ENCODE results near the gene EPS8L3. TPM values are rescaled to one million over a fixed set of nuclear protein-coding genes. Genes with fewer than 3 reads are reported as not detected.

Gene EPS8L3
- total RNA-seq, 1 experiment from 2014 or later = 46.6 TPM

DNA sequence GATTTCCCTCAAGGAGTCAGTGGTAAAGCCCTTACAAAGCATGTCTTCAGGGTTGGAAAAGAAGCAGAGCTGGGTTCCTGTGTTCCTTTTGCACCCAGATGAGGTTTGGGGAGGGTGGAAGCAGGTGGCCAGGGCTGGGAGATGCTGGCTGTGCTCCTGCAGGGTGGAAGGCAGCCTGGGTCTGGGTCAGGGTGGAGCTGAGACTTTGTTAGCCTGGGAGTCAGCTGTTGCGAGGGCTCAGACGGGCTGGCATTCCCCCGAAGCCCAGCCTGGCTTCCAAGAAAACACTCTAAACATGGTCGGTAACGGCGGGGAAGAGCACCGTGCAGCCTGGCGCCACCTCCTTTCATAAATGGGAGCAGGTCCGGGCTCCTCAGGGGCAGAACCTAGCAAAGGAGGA is 43.7 kb upstream of the EPS8L3 start:
- no peak overlapping the region for H3K27ac Mint-ChIP-seq (ENCODE audit: unreplicated experiment)
- no peaks in the 10 kb centered on the region for H3K27me3 Mint-ChIP-seq (ENCODE audit: unreplicated experiment)
- intact Hi-C loops (cut with micrococcal nuclease; ENCODE audit: unreplicated experiment) = no loop called here
- no peaks in the 10 kb centered on the region for H3K9me3 Mint-ChIP-seq (ENCODE audit: low read depth, unreplicated experiment)
- H3K36me3 Mint-ChIP-seq (ENCODE audit: insufficient read depth, unreplicated experiment) = no peaks in the 10 kb centered on the region
- DNase-seq = no peak
- CTCF ChIA-PET = no interaction called here
- no TSS peak for BruUV-seq (replicated peaks)
- no peak overlapping the region for H3K4me3 Mint-ChIP-seq (ENCODE audit: low read depth, unreplicated experiment)
- TF ChIP-seq, protein P1, sequence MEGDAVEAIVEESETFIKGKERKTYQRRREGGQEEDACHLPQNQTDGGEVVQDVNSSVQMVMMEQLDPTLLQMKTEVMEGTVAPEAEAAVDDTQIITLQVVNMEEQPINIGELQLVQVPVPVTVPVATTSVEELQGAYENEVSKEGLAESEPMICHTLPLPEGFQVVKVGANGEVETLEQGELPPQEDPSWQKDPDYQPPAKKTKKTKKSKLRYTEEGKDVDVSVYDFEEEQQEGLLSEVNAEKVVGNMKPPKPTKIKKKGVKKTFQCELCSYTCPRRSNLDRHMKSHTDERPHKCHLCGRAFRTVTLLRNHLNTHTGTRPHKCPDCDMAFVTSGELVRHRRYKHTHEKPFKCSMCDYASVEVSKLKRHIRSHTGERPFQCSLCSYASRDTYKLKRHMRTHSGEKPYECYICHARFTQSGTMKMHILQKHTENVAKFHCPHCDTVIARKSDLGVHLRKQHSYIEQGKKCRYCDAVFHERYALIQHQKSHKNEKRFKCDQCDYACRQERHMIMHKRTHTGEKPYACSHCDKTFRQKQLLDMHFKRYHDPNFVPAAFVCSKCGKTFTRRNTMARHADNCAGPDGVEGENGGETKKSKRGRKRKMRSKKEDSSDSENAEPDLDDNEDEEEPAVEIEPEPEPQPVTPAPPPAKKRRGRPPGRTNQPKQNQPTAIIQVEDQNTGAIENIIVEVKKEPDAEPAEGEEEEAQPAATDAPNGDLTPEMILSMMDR (IDR thresholded peaks at IDR 0.05; ENCODE audit: unreplicated experiment) = no peak
- peaks cover 8% of the 10 kb centered on the region for H3K4me1 Mint-ChIP-seq (ENCODE audit: low read depth, unreplicated experiment)

DNA sequence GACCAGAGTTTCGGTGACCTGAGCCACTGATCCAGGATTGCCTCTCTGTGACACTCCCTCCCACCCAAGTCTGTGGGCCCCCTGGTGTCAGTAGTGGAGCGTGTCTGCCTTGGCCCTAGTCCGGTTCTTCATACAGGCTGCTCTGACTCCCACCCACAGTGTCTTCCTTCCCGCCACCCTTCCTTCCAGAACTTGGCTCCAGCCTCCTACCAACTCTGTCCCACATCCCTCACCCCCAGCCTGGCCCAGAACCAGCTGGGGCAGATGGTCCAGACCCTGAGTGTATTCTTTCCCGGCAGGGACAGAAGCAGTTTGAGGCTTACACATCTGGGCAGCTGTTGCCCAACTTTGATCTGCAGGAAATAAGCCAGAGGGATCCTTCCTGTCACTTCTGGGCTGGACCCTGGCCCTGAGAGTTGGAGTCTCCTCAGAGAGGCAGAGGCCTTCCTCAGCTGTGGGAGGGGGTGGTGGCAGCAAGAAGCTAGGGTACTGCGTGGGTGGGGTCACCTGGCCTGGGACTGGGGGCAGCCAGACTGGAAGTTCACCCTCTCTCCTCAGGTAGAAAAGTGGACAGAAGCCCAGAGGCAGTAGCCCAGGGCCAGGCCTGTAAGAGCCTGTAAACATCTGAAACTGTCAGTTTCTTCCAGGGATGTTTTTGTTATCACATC is 43.1 kb upstream of the EPS8L3 start:
- no peaks in the 10 kb centered on the region for H3K9me3 Mint-ChIP-seq (ENCODE audit: low read depth, unreplicated experiment)
- H3K4me3 Mint-ChIP-seq (ENCODE audit: low read depth, unreplicated experiment) = no peak overlapping the region
- no TSS peak for BruUV-seq (replicated peaks)
- H3K27me3 Mint-ChIP-seq (ENCODE audit: unreplicated experiment) = no peaks in the 10 kb centered on the region
- TF ChIP-seq, protein P1 (IDR thresholded peaks at IDR 0.05; ENCODE audit: unreplicated experiment) = no peak
- CTCF ChIA-PET = no interaction called here
- intact Hi-C loops (cut with micrococcal nuclease; ENCODE audit: unreplicated experiment) = no loop called here
- no peak overlapping the region for H3K27ac Mint-ChIP-seq (ENCODE audit: unreplicated experiment)
- H3K4me1 Mint-ChIP-seq (ENCODE audit: low read depth, unreplicated experiment) = peaks cover 8% of the 10 kb centered on the region
- DNase-seq = no peak
- no peaks in the 10 kb centered on the region for H3K36me3 Mint-ChIP-seq (ENCODE audit: insufficient read depth, unreplicated experiment)

DNA sequence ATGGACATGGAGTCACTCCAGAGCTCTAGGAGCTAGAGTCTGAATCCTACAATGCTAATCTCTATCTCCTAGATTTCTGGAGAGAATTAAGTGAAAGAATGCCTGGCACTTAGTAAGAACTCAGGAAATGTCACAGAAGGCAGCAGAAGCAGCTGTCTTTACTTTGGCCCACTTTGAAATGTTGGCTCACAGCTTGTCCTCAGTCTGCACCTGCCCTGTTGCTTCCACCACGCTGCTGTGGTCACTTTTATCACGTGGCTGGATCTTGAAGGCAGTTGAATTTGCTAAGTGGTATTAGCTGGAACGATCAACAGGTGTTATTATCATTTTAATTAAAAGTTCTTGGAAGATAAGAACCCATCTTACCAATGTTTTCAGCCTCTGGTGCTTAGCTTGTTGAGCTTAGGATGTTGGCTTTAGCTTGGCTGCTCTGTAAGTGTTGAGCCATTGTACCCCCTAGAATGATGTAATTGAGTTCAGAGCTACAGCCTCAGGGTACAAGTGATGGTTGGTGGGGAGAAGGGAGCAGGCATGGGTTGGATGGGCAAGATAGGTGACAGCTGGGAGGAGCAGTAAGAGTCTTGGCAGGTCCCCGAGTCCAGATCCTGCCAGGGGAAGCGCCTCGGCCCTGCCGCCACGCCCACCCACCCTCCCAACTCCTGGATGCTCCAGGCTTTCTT is 41.9 kb upstream of the EPS8L3 start:
- H3K4me3 Mint-ChIP-seq (ENCODE audit: low read depth, unreplicated experiment) = no peak overlapping the region
- no peak for DNase-seq
- intact Hi-C loops (cut with micrococcal nuclease; ENCODE audit: unreplicated experiment) = no loop called here

DNA sequence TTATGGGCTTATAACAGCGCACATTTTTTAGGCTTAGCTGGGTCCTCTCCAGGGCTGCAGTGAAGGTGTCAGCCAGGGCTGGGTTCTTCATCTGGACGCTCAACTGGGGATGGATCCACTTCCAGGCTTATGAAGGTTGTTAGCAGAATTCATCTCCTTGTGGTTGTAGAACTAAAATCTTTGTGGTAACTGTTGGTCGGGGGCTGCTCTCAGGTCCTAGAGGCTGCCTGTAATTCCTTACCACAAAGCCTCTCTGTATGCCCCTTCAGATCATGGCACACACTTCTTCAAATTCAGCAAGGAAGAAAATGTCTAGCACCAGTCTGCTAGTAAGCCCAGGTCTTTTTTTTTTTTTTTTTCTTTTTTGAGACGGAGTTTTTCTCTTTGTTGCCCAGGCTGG is 40.9 kb upstream of the EPS8L3 start:
- intact Hi-C loops (cut with micrococcal nuclease; ENCODE audit: unreplicated experiment) = no loop called here
- DNase-seq = no peak
- Mint-ChIP-seq H3K27ac (ENCODE audit: unreplicated experiment) (no peak overlapping the region), H3K9me3 (ENCODE audit: low read depth, unreplicated experiment) (no peaks in the 10 kb centered on the region), H3K4me1 (ENCODE audit: low read depth, unreplicated experiment) (peaks cover 8% of the 10 kb centered on the region), H3K4me3 (ENCODE audit: low read depth, unreplicated experiment) (no peak overlapping the region), H3K36me3 (ENCODE audit: insufficient read depth, unreplicated experiment) (no peaks in the 10 kb centered on the region), H3K27me3 (ENCODE audit: unreplicated experiment) (no peaks in the 10 kb centered on the region)
- CTCF ChIA-PET = no interaction called here
- BruUV-seq (replicated peaks) = no TSS peak
- TF ChIP-seq, protein P1 (IDR thresholded peaks at IDR 0.05; ENCODE audit: unreplicated experiment) = no peak

More for the DNA sequence above, 41.9 kb upstream of the EPS8L3 start:
- peaks cover 8% of the 10 kb centered on the region for H3K4me1 Mint-ChIP-seq (ENCODE audit: low read depth, unreplicated experiment)
- TF ChIP-seq, protein P1 (IDR thresholded peaks at IDR 0.05; ENCODE audit: unreplicated experiment) = no peak
- no peaks in the 10 kb centered on the region for H3K36me3 Mint-ChIP-seq (ENCODE audit: insufficient read depth, unreplicated experiment)
- CTCF ChIA-PET = no interaction called here
- BruUV-seq (replicated peaks) = no TSS peak
- H3K27ac Mint-ChIP-seq (ENCODE audit: unreplicated experiment) = no peak overlapping the region
- no peaks in the 10 kb centered on the region for H3K27me3 Mint-ChIP-seq (ENCODE audit: unreplicated experiment)
- no peaks in the 10 kb centered on the region for H3K9me3 Mint-ChIP-seq (ENCODE audit: low read depth, unreplicated experiment)
